ENCODE data around the gene TIMM17A. TPM values are rescaled to one million over a fixed set of nuclear protein-coding genes. Genes with fewer than 3 reads are reported as not detected.
A peak's percentile ranks its signal among the peaks of the same experiment; 100 is the strongest.

The TIMM17A gene
- total RNA-seq: 10 to 100 TPM; 34.0 to 39.5 TPM

DNA sequence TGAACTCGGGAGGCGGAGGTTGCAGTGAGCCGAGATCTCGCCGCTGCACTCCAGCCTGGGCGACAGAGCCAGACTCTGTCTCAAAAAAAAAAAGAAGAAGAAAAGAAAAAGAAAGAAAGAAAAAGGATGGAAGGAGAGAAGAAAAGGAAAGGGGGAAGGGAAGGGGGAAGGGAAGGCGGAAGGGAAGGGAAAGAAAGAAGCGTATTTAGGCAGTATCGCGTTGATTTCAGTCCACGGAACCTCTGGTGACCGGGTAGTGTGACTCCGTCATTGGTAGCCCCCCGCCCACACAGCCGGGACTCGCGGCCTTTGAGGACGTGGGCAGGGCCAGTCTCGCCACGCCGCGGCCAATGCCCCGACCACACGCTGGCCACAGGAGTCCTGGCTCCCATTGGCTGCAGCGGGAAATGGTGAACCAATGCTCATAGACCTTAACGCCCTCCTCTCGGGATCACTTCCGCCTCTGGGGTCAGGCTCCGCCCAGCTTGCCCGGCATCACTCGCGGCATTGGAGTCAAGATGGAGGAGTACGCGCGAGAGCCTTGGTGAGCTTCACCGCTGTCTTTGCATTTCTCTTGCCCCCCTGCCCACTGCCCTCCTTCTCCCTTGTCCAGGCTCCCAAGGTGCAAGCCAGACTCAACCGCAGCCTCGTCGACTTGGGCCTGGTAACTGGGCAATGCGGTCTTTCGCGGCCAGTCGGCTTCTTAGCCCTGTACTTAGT is at the start of gene TIMM17A:
TSS of gene TIMM17A (plus strand) at position 495 of the 720 bp plus-strand sequence. CDS start at position 519, 24 bp downstream.
- ATAC-seq (ENCODE audit: low read depth) (peak; percentile 99), DNase-seq (peak; percentile 96)
- POLR2A ChIA-PET: interaction anchor here (0.7 to 2.3 kb wide), 6 partner anchors 10 to 344 kb away, joined by 3 to 11 read pairs (median 6); partner anchors contain the start of genes LMOD1 and RNPEP
- Mint-ChIP-seq H3K4me3 (peak within 1 kb of the TSS; percentile 99), H3K4me1 (peaks cover 15% of the 10 kb centered on the region), H3K9me3 (no peaks in the 10 kb centered on the region), H3K27me3 (peaks cover 2% of the 10 kb centered on the region), H3K27ac (peak within 1 kb of the TSS; percentile 92), H3K36me3 (peaks cover 8% of the 10 kb centered on the region)

DNA sequence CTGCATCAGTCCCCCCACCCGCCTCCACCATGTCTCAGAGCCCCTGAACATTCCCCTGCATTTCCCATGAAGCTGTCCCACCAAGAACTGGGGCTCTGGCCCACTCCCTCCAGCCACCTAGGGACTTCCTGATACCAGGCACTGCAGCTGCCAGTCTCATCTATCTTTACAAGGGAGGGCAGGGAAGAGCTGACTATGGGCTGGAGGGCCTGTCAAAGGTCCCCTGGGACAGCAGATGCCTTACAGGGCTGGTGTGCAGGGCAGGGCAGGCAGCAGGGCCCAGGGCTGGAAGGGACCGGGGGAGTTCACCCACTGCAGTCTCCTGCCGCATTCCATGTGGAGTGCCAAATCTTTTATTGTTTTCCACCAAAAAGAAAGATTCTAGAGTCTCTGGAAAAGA is 49.0 kb upstream of the TIMM17A start:
- Mint-ChIP-seq H3K9me3 (no peaks in the 10 kb centered on the region), H3K4me3 (no peak overlapping the region), H3K36me3 (no peaks in the 10 kb centered on the region), H3K4me1 (peaks cover 11% of the 10 kb centered on the region), H3K27me3 (peaks cover 18% of the 10 kb centered on the region), H3K27ac (no peak overlapping the region)
- no peak for DNase-seq
- POLR2A ChIA-PET: no interaction called here
- no peak for ATAC-seq (ENCODE audit: low read depth)

DNA sequence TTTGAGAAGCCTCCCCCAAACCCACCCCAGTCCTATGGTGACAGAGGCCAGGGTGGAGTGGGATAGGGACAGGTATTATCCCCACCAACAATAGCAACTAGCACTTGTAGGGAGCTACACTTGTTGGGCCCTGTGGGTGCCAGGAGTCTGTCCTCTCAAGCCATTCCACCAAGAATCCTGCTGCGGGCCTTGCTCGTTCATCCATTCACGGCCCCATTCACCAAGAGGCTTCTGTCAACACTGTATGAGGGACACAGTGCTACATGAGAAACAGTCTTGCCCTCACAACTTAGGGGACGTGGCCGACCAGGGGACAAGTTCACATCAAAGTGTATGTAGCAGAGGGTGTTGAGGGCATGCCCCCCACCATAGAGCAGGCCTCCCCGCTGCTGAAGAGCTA is 47.7 kb upstream of the TIMM17A start:
- DNase-seq (no peak), ATAC-seq (ENCODE audit: low read depth) (no peak)
- POLR2A ChIA-PET: no interaction called here
- H3K27me3 Mint-ChIP-seq: peaks cover 18% of the 10 kb centered on the region
- H3K4me3 Mint-ChIP-seq: no peak overlapping the region
- no peaks in the 10 kb centered on the region for H3K9me3 Mint-ChIP-seq
- H3K4me1 Mint-ChIP-seq: peaks cover 11% of the 10 kb centered on the region
- no peak overlapping the region for H3K27ac Mint-ChIP-seq
- H3K36me3 Mint-ChIP-seq: no peaks in the 10 kb centered on the region

DNA sequence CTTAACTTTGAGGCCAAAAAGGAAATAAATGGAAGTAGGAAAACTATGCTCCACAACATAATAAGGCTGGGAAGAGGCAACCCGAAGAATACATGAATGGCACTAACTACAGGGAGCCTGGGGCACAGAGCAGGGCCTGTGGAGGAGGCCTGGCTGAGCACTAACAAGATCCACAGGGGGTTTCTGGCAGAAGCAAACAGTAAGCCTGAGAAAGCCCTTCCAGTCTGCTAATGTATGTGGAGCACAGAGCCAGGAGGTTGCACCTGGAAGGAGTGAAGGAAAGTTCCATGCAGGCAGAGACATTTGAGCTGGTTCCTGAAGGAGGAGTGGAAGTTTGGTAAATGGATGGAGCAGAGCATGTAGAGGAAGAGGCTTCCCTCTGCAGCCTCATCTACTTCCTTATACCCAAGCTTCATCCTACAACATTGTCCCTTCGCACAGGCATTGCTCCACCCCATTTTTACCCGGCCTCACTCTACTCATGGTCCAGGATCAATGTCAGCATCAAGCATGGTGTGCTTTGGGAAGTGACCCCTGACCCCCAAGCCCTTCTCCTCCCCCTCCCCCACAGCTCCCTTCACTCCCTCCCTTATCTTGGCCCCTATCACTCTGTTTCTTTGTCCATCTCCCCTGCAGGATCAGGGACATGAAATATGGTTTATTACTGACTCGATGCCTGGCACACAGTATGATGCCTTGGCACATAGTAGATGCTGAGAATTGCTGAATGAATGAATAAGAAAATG is 43.3 kb upstream of the TIMM17A start:
- H3K27me3 Mint-ChIP-seq: peaks cover 14% of the 10 kb centered on the region
- DNase-seq (no peak), ATAC-seq (ENCODE audit: low read depth) (no peak)
- H3K36me3 Mint-ChIP-seq: no peaks in the 10 kb centered on the region
- H3K4me3 Mint-ChIP-seq: no peak overlapping the region
- H3K27ac Mint-ChIP-seq: no peak overlapping the region
- peaks cover 2% of the 10 kb centered on the region for H3K4me1 Mint-ChIP-seq
- POLR2A ChIA-PET: no interaction called here
- H3K9me3 Mint-ChIP-seq: no peaks in the 10 kb centered on the region

DNA sequence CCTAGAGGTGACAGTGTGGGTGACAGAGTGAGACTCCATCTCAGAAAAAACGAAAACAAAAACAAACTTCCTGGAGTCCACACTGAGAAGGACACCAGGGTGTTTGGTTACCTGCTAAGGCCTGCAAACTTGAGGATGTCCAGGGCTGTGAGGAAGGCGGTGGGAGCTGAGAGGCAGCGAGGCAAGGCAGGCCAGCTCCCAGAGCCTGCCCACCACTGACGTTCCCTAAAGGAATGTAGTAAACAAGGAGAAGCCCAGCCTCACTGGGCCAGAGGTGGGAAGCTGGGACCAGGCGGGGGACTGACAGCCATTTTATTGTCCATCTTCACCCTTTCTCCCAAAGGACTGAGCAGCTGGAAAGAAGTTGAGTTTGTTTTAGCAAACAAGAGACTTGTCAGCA is 42.5 kb upstream of the TIMM17A start:
- ATAC-seq (ENCODE audit: low read depth) (no peak), DNase-seq (no peak)
- Mint-ChIP-seq H3K4me3 (no peak overlapping the region), H3K36me3 (no peaks in the 10 kb centered on the region), H3K4me1 (peaks cover 2% of the 10 kb centered on the region), H3K9me3 (no peaks in the 10 kb centered on the region), H3K27me3 (peaks cover 14% of the 10 kb centered on the region), H3K27ac (no peak overlapping the region)
- POLR2A ChIA-PET: no interaction called here

DNA sequence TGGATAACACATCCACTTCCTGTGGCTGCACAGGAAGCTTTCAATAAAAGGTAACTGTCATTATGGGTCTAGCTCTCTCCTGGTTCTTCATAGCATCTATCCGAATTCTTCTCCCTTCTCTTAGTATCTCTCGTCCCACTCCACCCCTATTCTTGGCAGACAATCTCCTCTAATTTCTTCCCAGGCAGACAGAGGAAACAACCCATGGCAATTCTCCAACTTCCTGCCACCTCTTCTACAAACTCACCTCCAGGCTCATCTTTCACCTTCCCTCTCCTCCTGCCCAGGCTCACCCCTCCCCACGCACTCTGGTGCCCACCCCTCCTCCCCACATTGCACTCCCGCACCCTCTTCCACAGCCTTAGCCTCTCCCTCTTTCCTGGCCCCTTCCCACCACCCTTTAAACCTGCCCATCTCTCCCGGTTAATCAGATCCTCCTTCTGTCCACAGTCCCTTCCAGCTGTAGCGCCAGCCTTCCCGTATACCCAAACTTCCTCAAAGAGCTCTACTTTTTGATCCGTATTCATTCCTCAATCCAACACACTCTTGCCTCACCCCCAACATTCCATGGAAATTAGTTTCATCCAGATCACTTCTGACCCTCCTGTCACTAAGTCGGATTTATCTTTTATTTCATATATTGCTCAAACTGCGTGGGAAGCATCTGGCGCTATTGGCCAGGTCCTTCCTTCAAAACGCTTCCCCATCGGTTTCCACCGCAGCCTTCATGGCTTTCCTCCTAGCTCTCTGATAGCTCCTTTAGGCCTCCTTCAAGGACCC is 40.7 kb upstream of the TIMM17A start:
- DNase-seq: no peak
- peaks cover 19% of the 10 kb centered on the region for H3K27me3 Mint-ChIP-seq
- no peak overlapping the region for H3K4me3 Mint-ChIP-seq
- POLR2A ChIA-PET: no interaction called here
- H3K4me1 Mint-ChIP-seq: peaks cover 2% of the 10 kb centered on the region
- H3K27ac Mint-ChIP-seq: no peak overlapping the region
- ATAC-seq (ENCODE audit: low read depth): no peak
- H3K9me3 Mint-ChIP-seq: no peaks in the 10 kb centered on the region
- no peaks in the 10 kb centered on the region for H3K36me3 Mint-ChIP-seq

DNA sequence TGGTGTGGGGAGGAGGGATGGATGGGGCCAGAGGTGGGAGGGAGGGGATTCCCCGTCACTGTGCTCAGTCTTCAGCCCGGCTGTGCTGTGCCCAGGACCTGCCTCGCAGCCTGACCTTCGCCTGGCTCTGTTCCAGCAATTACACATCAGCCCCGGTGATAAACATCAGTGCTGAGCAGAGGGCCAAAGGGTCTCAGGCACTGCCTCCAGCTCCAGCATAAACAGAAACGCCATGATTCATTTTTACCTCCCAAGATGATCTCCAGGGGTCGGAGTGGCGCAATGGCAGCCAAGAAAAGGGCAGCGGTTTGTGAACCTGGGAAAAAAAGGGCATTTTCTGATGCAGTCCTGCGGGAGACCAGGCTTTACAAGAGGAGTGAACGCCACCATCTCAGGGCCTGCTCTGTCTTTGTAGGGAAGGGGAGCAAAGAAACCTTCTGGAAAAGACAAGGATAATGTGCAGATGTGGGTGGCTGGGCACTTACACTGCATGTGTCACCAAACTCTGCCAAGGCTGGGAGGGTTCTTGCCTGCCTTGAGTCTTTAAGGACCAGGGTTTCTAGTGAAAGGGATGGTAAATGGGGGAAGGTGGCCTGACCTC is 38.6 kb upstream of the TIMM17A start:
- Mint-ChIP-seq H3K4me3 (no peak overlapping the region), H3K36me3 (no peaks in the 10 kb centered on the region), H3K4me1 (peaks cover 2% of the 10 kb centered on the region), H3K27me3 (peaks cover 14% of the 10 kb centered on the region), H3K27ac (no peak overlapping the region), H3K9me3 (no peaks in the 10 kb centered on the region)
- ATAC-seq (ENCODE audit: low read depth): no peak
- no peak for DNase-seq
- POLR2A ChIA-PET: no interaction called here

DNA sequence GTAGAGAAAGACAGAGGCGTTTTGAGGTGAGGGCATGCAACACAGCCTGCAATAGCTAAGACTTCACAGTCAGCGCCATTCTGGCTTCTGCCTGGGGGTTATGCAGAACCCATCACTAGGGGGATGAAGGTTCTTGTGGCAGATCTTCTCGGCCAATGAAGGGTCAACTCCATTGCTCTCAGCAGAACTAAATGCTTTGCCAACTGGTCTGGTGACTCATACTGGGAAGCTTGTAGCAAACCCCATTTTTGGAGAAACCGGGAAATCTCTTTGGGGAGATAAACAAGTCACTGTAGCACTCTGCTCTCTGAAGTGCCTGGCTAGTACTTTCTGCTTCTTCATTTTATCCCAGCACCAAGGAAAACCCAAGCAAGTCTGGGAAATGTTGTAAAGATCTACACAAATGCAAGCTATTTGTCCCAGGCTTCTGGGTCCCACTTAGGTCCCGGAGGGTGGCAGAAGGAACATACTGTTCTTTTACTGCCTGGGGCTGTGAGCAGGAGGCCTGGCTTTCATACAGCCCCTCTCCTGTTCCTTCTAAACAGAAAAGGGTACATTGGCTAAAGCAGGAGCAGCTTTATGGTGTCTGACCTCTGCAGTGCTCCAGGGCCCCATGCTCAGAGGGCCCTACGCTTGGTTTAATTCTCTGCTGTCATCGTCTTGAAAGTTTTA is 37.8 kb upstream of the TIMM17A start:
- H3K27ac Mint-ChIP-seq: no peak overlapping the region
- POLR2A ChIA-PET: no interaction called here
- no peaks in the 10 kb centered on the region for H3K9me3 Mint-ChIP-seq

DNA sequence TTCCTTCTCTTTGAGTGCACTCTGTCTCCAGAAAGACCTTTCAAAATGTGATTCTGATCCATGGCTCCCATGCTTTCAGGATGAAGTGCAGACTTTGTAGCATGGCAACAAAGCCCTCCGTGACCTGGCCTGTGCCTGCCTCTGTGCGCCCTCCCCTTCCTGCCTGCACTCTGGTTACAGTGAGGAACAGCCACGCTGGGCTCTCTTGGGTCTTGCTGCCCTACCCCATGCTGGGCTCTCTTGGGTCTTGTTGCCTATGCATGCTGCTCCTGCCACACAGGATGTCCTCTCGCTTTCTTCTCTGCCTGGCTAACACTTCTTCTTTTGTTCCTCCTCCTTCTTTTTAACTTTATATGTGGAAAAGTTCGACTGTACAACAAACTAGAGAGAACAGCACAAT is 37.0 kb upstream of the TIMM17A start:
- H3K9me3 Mint-ChIP-seq: no peaks in the 10 kb centered on the region
- H3K27me3 Mint-ChIP-seq: peaks cover 17% of the 10 kb centered on the region
- ATAC-seq (ENCODE audit: low read depth): no peak
- POLR2A ChIA-PET: no interaction called here
- no peaks in the 10 kb centered on the region for H3K36me3 Mint-ChIP-seq
- no peak overlapping the region for H3K27ac Mint-ChIP-seq
- H3K4me1 Mint-ChIP-seq: peaks cover 2% of the 10 kb centered on the region
- DNase-seq: no peak
- H3K4me3 Mint-ChIP-seq: no peak overlapping the region

More for the DNA sequence above, 37.8 kb upstream of the TIMM17A start:
- H3K4me1 Mint-ChIP-seq: peaks cover 2% of the 10 kb centered on the region
- ATAC-seq (ENCODE audit: low read depth): no peak
- H3K27me3 Mint-ChIP-seq: peaks cover 14% of the 10 kb centered on the region
- DNase-seq: no peak
- no peak overlapping the region for H3K4me3 Mint-ChIP-seq
- H3K36me3 Mint-ChIP-seq: no peaks in the 10 kb centered on the region

DNA sequence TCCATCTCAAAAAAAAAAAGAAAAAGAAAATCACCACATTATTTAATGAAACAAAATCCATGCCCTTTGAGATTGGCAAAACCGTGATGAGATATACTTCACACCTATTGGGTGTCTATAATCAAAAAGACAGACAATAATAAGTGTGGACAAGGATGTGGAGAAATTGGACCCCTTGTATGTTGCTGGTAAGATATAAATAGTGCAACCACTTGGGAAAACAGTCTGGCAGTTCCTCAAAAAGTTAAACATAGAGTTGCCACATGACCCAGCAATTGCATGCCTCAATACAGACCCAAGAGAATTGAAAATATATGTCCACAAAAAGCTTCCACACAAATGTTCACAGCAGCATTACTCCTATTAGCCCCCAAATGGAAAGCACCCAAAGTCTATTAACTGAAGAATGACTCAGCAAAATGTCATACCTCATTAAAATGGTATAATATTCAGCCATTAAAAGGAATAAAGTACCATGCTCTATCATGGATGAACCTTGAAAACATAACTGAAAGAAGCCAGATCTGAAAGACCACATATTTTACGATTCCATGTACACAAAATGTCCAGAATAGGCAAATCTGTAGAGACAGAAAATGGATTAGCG is 33.2 kb upstream of the TIMM17A start:
- Mint-ChIP-seq H3K27ac (no peak overlapping the region), H3K36me3 (no peaks in the 10 kb centered on the region), H3K27me3 (peaks cover 26% of the 10 kb centered on the region), H3K4me1 (no peaks in the 10 kb centered on the region), H3K4me3 (no peak overlapping the region), H3K9me3 (no peaks in the 10 kb centered on the region)
- DNase-seq: no peak
- POLR2A ChIA-PET: no interaction called here
- ATAC-seq (ENCODE audit: low read depth): no peak

DNA sequence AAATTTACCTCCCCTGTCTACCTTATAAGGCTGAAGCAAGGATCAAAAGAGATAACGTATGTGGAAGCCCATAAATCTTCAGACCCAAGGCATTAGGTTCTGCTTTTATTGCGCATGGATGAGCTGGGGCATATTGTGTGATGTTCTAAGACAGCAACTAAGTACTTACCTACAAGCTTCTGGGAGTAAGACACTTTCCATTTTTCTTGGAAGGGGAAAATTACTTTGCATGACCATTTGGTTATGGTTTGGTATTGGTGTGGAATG is 30.1 kb upstream of the TIMM17A start:
- Mint-ChIP-seq H3K27me3 (peaks cover 19% of the 10 kb centered on the region), H3K27ac (no peak overlapping the region), H3K36me3 (no peaks in the 10 kb centered on the region), H3K4me1 (no peaks in the 10 kb centered on the region), H3K9me3 (no peaks in the 10 kb centered on the region), H3K4me3 (no peak overlapping the region)
- POLR2A ChIA-PET: no interaction called here
- DNase-seq (no peak), ATAC-seq (ENCODE audit: low read depth) (no peak)

DNA sequence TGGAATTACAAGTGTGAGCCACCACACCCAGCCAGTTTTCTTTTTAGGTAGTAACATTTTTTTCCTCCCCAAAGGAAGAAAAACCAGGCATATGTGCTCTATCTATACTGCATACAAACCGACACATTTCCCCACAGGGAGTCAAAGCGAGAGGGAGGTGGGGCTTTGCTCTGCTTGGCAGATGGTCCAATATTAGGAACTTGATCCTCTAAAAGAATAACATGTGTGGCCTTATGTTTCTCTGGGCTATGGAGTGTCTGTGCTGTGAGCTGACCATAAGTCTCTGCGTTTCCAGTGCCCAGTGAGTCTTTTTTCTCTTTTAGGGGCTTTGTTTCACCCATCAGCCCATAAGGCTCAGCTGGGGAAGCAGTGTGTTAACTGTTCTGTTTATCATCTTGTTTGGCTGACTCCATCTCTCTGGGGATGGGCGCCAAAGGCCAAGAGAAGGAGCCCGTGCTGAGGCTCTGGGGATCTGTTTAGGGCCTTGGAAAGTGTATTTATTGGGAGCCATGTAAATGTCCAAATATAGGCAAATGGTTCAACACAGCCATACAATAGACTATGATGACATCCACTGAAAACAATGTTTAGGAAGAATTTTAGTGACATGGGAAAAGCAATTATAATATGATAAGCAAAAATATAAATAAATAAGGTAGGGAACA is 29.2 kb upstream of the TIMM17A start:
- H3K36me3 Mint-ChIP-seq: no peaks in the 10 kb centered on the region
- no peak overlapping the region for H3K27ac Mint-ChIP-seq
- no peaks in the 10 kb centered on the region for H3K4me1 Mint-ChIP-seq
- H3K4me3 Mint-ChIP-seq: no peak overlapping the region
- POLR2A ChIA-PET: no interaction called here
- peaks cover 19% of the 10 kb centered on the region for H3K27me3 Mint-ChIP-seq
- ATAC-seq (ENCODE audit: low read depth) (no peak), DNase-seq (no peak)
- H3K9me3 Mint-ChIP-seq: no peaks in the 10 kb centered on the region

Data from activated naive CD8-positive, alpha-beta T cell treated with anti-CD3 and anti-CD28 coated beads, Interleukin-2, amount 10 ng/mL, durations not matched to agents 7 days and 5 days (primary cell).